ENCODE data around the gene MEGF8. TPM values are rescaled to one million over a fixed set of nuclear protein-coding genes. Genes with fewer than 3 reads are reported as not detected.

The MEGF8 gene
- total RNA-seq, 2 donors from 2014 or later = 9.9 to 24.1 TPM

DNA sequence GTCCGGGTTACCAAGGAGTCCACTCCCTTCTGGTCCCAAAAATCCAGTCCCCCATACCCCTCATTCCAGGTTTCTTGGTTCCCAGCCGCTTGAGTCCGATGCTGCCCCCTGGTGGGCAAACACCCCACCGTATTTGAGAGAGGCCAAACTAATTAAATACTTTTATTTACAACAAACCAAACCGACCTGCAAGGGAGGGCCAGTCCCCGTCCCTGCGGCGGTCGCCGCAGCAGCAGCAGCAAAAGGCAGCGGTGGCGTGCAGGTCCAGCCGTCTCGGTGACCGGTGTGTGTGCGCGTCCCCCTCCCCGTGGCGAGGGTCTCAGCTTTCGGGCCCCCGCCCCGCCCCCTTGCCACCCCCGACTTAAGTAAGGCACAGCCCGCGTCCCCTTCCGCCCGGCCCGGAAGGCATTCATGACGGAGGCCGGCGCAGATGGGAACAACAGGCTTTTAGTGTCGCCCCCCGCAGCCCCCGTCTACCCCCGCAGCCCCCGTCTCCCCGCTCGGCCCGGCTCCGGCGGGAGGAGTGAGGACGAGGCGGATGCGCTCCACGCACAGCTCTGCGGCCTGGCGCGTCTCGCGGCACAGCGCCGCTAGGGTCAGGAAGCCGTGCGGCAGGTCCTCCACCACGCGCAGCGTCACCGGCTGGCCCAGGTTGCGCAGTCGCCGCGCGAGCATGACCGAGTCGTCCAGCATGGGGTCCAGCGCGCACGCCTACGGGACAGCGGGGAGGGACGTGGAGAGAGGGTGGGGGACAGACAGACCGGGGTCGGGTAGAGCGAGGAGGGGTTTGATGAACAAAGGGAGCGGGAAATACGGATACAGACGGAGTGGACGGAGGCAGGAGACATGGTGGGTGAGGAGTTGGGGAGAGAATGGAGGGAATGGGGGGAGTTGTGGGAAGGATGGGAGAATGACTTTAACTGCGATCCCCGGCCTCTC is 76.2 kb downstream of the MEGF8 start:
- Histone ChIP-seq H3K9me3 (no peaks in the 10 kb centered on the region), H3K36me3 (replicated peaks in 1 of 2; ENCODE audit: insufficient read depth in 1 of 2, low read depth in 2 of 2) (no peaks in the 10 kb centered on the region), H3K27ac (peak overlapping the region; percentile 30 to 78 (median 68)), H3K27me3 (no peaks in the 10 kb centered on the region), H3K4me1 (peaks cover 26% of the 10 kb centered on the region), H3K4me3 (peak overlapping the region; percentile 34 to 65)
- peak; percentile 67 for ATAC-seq
- peak; percentile 79 to 83 (median 82) for DNase-seq
- intact Hi-C loops (cut with DNase I) = no loop called here
- 1 to 3% methylated on average over 25 to 62 of the region's 80 CpGs for WGBS, 2 donors
- TF ChIP-seq, protein P1, sequence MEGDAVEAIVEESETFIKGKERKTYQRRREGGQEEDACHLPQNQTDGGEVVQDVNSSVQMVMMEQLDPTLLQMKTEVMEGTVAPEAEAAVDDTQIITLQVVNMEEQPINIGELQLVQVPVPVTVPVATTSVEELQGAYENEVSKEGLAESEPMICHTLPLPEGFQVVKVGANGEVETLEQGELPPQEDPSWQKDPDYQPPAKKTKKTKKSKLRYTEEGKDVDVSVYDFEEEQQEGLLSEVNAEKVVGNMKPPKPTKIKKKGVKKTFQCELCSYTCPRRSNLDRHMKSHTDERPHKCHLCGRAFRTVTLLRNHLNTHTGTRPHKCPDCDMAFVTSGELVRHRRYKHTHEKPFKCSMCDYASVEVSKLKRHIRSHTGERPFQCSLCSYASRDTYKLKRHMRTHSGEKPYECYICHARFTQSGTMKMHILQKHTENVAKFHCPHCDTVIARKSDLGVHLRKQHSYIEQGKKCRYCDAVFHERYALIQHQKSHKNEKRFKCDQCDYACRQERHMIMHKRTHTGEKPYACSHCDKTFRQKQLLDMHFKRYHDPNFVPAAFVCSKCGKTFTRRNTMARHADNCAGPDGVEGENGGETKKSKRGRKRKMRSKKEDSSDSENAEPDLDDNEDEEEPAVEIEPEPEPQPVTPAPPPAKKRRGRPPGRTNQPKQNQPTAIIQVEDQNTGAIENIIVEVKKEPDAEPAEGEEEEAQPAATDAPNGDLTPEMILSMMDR (IDR thresholded peaks at IDR 0.05) = peak; percentile 67 to 84 (median 78)
- TF ChIP-seq POLR2A (IDR thresholded peaks at IDR 0.05) = peak in 2 of 3 donors; percentile 68 to 69

DNA sequence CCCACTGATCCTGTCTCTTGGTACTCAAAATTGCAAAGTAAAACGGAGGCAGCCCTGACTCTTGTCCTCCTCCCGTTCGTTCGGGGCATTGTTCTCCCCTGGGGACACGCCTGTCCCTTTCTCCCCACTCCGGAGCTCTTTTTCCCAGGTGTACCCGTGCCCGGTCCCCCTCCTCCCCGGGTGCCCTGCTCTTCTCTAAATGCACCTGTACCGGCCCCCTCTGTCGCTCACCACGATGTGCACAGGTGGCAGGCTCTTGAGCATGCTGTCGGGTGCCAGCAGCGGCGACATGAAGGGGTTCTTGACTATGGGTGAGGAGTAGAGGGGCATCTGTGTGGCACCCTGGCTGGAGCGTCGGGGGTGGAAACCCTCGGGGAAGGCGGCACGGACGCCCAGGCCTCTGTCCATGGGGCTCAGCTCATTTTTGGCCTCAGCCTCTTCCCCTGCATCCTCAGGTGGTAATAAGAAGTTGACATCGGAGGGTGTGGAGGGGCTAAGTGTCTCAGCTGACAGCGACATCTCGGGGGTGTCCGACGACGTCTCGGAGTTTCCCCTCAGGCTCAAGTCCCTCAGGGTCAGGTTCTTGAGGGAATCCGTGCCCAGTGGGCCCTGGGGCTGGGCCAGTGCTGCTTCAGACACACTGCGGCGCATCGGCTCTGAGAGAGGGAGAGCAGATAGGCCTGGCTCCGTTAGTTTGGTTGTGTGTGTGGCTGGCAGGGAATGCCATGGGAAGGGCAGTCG is 77.1 kb downstream of the MEGF8 start:
- H3K9me3 ChIP-seq = no peaks in the 10 kb centered on the region
- peak overlapping the region in 3 of 4 donors; percentile 30 to 78 (median 73) for H3K27ac ChIP-seq

DNA sequence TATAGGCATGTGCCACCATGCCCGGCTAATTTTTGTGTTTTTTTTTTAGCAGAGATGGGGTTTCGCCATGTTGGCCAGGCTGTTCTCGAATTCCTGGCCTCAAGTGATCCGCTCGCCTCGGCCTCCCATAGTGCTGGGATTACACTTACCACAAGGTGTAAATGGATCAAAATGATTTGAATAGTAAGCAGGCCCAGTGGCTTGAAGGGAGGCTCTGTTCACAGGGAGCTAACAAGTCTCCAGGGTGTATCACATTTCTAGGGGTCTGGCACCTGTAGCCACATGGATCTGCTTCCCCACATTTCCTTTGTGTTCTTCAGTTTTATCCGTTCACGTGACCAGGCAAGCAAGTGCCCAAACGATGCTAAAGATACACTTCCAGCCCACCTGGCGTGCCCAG is 78.2 kb downstream of the MEGF8 start:
- H3K4me3 ChIP-seq = no peak overlapping the region
- no peaks in the 10 kb centered on the region for H3K27me3 ChIP-seq
- TF ChIP-seq, protein P1 (IDR thresholded peaks at IDR 0.05) = no peak
- no peak for TF ChIP-seq POLR2A (IDR thresholded peaks at IDR 0.05)
- intact Hi-C loops (cut with DNase I) = no loop called here
- H3K4me1 ChIP-seq = peaks cover 15% of the 10 kb centered on the region
- WGBS, 2 donors = 90 to 95% methylated on average over 10 of the region's 10 CpGs
- no peaks in the 10 kb centered on the region for H3K9me3 ChIP-seq
- DNase-seq (no peak), ATAC-seq (no peak)
- H3K27ac ChIP-seq = no peak overlapping the region
- no peaks in the 10 kb centered on the region for H3K36me3 ChIP-seq (replicated peaks in 1 of 2; ENCODE audit: insufficient read depth in 1 of 2, low read depth in 2 of 2)

More for the DNA sequence above, 77.1 kb downstream of the MEGF8 start:
- Histone ChIP-seq H3K36me3 (replicated peaks in 1 of 2; ENCODE audit: insufficient read depth in 1 of 2, low read depth in 2 of 2) (no peaks in the 10 kb centered on the region), H3K4me3 (no peak overlapping the region), H3K4me1 (peaks cover 20% of the 10 kb centered on the region), H3K27me3 (no peaks in the 10 kb centered on the region)
- intact Hi-C loops (cut with DNase I) = no loop called here
- WGBS, 2 donors = 46 to 63% methylated on average over 15 to 34 of the region's 34 CpGs
- no peak for ATAC-seq
- no peak for TF ChIP-seq POLR2A (IDR thresholded peaks at IDR 0.05)
- TF ChIP-seq, protein P1 (IDR thresholded peaks at IDR 0.05) = no peak
- DNase-seq = no peak

DNA sequence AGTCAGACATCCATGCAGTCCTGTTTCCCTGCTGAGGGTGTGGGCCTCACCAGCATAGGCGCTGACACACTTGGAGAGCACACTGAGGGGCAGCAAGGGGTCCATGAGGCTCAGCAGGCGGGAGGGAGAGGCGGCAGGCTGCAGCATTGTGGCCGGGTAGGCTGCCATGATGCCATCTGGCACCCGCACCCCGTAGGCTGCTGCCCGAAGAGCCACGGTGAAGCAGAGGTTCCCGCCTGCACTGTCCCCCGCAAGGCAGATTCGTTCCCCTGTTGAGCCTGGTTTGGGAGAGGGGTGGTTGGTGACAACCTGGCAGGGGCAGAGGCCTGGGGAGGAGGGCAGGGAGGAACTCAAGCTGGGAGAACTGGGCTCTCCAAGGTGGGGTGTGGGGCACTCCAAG is 80.7 kb downstream of the MEGF8 start:
- Histone ChIP-seq H3K27me3 (no peaks in the 10 kb centered on the region), H3K4me1 (peaks cover 27% of the 10 kb centered on the region), H3K27ac (no peak overlapping the region), H3K9me3 (no peaks in the 10 kb centered on the region), H3K4me3 (no peak overlapping the region), H3K36me3 (replicated peaks in 1 of 2; ENCODE audit: insufficient read depth in 1 of 2, low read depth in 2 of 2) (no peaks in the 10 kb centered on the region)
- ATAC-seq (no peak), DNase-seq (no peak)
- intact Hi-C loops (cut with DNase I) = no loop called here
- 86 to 98% methylated on average over 2 to 11 of the region's 11 CpGs for WGBS, 2 donors
- TF ChIP-seq POLR2A (IDR thresholded peaks at IDR 0.05) = no peak
- TF ChIP-seq, protein P1 (IDR thresholded peaks at IDR 0.05) = no peak
